Glutamatergic neuron (in vitro differentiated cells): Measurements from ENCODE around the gene ZFR2. TPM values are rescaled to one million over a fixed set of nuclear protein-coding genes. Genes with fewer than 3 reads are reported as not detected.
"Not testable (repeated sequence)": the region's sequence is repeated elsewhere in the genome, so short reads cannot be mapped to it uniquely, and the experiment has no call there.

Experiments
- DNase-seq: peaks from one replicate; pipeline ENCODE4 v3.0.0; 2022
- H3K27ac Mint-ChIP-seq: one replicate; pipeline ENCODE4 v1.8.0; 2020; ENCODE audit warnings: mild to moderate bottlenecking, mixed read lengths, inconsistent platforms; ENCODE audit not compliant: unreplicated experiment
- H3K27me3 Mint-ChIP-seq: one replicate; pipeline ENCODE4 v1.8.0; 2020; ENCODE audit warnings: mild to moderate bottlenecking, moderate library complexity, mixed read lengths, inconsistent platforms; ENCODE audit not compliant: unreplicated experiment
- H3K36me3 Mint-ChIP-seq: one replicate; pipeline ENCODE4 v1.8.0; 2020; ENCODE audit warnings: mild to moderate bottlenecking, mixed read lengths, inconsistent platforms; ENCODE audit not compliant: unreplicated experiment
- H3K4me1 Mint-ChIP-seq: one replicate; pipeline ENCODE4 v1.8.0; 2020; ENCODE audit warnings: mild to moderate bottlenecking, low read depth, mixed read lengths, inconsistent platforms; ENCODE audit not compliant: unreplicated experiment
- H3K4me3 Mint-ChIP-seq: one replicate; pipeline ENCODE4 v1.8.0; 2020; ENCODE audit warnings: mild to moderate bottlenecking, mixed read lengths, inconsistent platforms; ENCODE audit not compliant: unreplicated experiment
- H3K9me3 Mint-ChIP-seq: one replicate; pipeline ENCODE4 v1.8.0; 2020; ENCODE audit warnings: mild to moderate bottlenecking, moderate library complexity, mixed read lengths, inconsistent platforms; ENCODE audit not compliant: unreplicated experiment
- total RNA-seq: library from RNA; stranded (reverse); fragmentation: NEBNext Ultra II Directional; extraction: Animal tissue kit (Norgen Biotek cat#: 25700); gene quantifications from one replicate; pipeline ENCODE4 v1.2.1, GENCODE V29; 2021; ENCODE audit not compliant: unreplicated experiment
- TF ChIP-seq, protein P1 (sequence below): fragments of 200-600 bp; sonication (generic); IDR thresholded peaks from one replicate; pipeline ENCODE4 v1.5.0; 2021; ENCODE audit not compliant: partially characterized antibody, unreplicated experiment

The ZFR2 gene
- total RNA-seq, 1 donor from 2014 or later = 8.9 TPM

DNA sequence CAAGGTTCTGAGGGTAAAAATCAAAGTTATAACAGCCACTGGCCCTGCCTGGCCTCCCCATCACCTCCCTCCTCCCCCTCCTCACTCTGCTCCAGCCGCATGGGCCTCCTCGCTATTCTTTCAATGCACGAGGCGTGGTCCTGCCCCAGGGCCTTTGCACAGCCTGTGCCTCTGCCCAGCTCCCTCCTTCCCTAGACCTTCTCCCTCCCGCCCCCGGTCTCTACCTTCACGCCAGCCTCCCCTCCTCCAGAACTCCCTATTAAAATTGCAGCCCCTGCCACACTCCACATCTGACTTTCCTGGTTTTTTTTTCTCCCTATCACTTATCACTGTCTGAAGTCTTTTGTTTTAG is 100.1 kb downstream of the ZFR2 start:
- no peaks in the 10 kb centered on the region for H3K4me1 Mint-ChIP-seq
- H3K27me3 Mint-ChIP-seq = peaks cover 4% of the 10 kb centered on the region
- DNase-seq = no peak
- H3K27ac Mint-ChIP-seq = no peak overlapping the region
- TF ChIP-seq, protein P1, sequence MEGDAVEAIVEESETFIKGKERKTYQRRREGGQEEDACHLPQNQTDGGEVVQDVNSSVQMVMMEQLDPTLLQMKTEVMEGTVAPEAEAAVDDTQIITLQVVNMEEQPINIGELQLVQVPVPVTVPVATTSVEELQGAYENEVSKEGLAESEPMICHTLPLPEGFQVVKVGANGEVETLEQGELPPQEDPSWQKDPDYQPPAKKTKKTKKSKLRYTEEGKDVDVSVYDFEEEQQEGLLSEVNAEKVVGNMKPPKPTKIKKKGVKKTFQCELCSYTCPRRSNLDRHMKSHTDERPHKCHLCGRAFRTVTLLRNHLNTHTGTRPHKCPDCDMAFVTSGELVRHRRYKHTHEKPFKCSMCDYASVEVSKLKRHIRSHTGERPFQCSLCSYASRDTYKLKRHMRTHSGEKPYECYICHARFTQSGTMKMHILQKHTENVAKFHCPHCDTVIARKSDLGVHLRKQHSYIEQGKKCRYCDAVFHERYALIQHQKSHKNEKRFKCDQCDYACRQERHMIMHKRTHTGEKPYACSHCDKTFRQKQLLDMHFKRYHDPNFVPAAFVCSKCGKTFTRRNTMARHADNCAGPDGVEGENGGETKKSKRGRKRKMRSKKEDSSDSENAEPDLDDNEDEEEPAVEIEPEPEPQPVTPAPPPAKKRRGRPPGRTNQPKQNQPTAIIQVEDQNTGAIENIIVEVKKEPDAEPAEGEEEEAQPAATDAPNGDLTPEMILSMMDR = no peak
- H3K36me3 Mint-ChIP-seq = no peaks in the 10 kb centered on the region
- H3K4me3 Mint-ChIP-seq = no peak overlapping the region
- peaks cover 4% of the 10 kb centered on the region for H3K9me3 Mint-ChIP-seq

DNA sequence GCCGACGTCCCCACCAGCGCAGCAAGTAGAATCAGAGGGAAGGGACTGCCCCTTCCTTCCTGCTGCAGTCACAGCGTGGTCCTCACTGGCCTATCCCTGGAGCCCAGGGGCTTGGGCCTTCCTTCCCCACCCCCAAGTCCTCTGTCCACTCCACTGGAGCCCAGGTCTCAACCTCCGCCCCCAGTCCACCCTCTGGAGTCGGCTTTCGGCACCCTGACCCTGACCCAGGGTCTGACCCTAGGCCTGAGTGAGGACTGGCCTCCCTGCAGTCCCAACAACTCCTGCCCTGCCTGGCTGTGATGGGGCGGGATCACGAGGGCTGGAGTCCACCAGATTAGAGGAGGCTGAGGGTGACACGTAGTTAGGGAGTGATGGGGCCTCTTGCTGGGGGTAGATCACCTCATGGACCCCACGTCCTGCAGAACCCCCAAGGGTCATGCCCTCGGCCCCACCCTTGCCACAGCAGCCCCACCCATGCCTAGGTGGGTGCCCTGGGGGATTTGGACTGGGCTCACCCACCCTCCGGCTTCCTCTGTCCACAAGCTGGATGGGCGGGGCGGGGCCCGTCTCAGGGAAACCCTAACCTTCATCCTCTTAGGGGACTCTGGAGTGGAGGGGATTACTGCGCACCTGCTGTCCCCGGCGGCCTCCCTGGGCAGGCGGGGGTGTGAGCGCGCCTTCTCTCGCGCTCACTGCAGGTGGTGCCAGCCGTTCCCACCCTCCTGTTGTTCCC is 100.7 kb downstream of the ZFR2 start:
- Mint-ChIP-seq H3K4me3 (no peak overlapping the region), H3K27ac (no peak overlapping the region)

DNA sequence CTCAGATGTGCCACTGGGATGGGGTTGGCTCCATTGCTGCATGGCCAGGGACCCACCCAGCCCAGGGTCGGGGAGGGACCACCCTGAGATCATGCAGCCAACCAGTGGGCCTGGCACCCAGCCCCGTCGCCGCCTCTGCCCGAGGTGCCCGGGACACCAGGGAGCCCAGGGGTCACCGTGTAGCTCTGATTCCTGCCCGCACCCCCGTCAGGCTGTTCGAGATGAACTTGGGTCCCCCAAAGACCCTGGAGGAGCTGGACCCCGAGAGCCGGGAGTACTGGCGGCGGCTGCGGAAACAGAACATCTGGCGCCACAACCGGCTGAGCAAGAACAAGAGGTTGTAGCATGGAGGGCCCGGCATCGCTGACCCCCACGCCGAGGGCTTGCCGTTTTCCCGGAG is 101.8 kb downstream of the ZFR2 start:
- TF ChIP-seq, protein P1 = no peak
- Mint-ChIP-seq H3K4me1 (no peaks in the 10 kb centered on the region), H3K9me3 (peaks cover 11% of the 10 kb centered on the region), H3K4me3 (no peak overlapping the region), H3K36me3 (no peaks in the 10 kb centered on the region), H3K27me3 (peaks cover 6% of the 10 kb centered on the region), H3K27ac (no peak overlapping the region)
- no peak for DNase-seq

More for the DNA sequence above, 100.7 kb downstream of the ZFR2 start:
- peaks cover 4% of the 10 kb centered on the region for H3K27me3 Mint-ChIP-seq
- no peaks in the 10 kb centered on the region for H3K36me3 Mint-ChIP-seq
- no peak for DNase-seq
- no peaks in the 10 kb centered on the region for H3K4me1 Mint-ChIP-seq
- TF ChIP-seq, protein P1 = no peak
- peaks cover 6% of the 10 kb centered on the region for H3K9me3 Mint-ChIP-seq

DNA sequence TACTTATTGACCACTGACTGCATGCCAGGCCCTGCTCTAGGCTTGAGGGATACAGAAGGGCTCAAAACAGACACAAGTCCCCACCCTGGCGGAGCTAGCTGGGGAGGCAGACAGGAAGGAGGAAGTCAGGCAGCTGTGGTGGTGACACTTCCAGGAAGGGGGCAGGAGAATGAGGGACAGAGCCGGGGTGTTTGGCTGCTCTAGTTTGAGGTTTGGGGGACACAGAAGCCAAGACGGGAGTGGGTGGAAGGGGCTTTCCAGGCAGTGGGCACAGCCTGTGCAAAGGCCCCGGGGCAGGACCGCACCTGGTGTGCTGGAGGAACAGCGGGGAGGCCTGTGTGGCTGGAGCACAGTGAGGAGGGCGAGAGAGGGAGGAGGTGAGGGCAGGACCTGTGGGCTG is 102.3 kb downstream of the ZFR2 start:
- TF ChIP-seq, protein P1 = no peak
- no peaks in the 10 kb centered on the region for H3K36me3 Mint-ChIP-seq
- H3K4me3 Mint-ChIP-seq = no peak overlapping the region
- peaks cover 11% of the 10 kb centered on the region for H3K9me3 Mint-ChIP-seq
- H3K27me3 Mint-ChIP-seq = peaks cover 10% of the 10 kb centered on the region
- no peak for DNase-seq
- peak overlapping the region; percentile 22 for H3K27ac Mint-ChIP-seq
- H3K4me1 Mint-ChIP-seq = no peaks in the 10 kb centered on the region

DNA sequence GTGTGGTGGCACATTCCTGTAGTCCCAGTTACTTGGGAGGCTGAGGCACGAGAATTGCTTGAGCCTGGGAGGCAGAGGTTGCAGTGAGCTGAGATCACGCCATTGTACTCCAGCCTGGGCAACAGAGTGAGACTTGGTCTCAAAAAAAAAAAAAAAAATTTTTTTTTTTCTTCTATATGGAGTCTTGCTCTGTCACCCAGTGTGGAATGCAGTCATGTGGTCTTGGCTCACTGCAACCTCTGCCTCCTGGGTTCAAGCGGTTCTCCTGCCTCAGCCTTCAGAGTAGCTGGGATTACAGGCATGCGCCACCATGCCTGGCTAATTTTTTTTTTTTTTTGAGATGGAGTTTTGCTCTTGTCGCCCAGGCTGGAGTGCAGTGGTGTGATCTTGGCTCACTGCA is 103.1 kb downstream of the ZFR2 start:
- not testable (repeated sequence) for H3K4me1 Mint-ChIP-seq, H3K4me3 Mint-ChIP-seq, H3K27me3 Mint-ChIP-seq, DNase-seq, H3K36me3 Mint-ChIP-seq, H3K27ac Mint-ChIP-seq
- peaks cover 15% of the 10 kb centered on the region for H3K9me3 Mint-ChIP-seq
